ENCODE data around the gene FBXL5.
"Not testable (repeated sequence)": the region's sequence is repeated elsewhere in the genome, so short reads cannot be mapped to it uniquely, and the experiment has no call there.

FBXL5 gene

GRCh38 chr4:15638418-15638817 is 16.7 kb downstream of the FBXL5 start:
- DNase-seq, result no peak

GRCh38 chr4:15636818-15637217 is 18.3 kb downstream of the FBXL5 start:
- no peak for DNase-seq

DNA sequence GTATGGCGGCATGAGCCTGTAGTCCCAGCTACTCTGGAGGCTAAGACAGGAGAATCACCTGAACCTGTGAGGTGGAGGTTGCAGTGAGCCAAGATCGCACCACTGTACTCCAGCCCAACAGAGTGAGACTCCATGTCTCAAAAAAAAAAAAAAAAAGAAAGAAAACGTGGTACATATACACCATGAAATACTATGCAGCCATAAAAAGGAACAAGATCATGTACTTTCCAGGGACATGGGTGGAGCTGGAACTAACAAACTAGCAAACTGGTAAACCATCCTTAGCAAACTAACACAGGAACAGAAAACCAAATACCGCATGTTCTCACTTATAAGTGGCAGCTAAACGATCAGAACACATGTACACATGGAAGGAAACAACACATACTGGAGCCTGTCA is 37.8 kb downstream of the FBXL5 start:
- not testable (repeated sequence) for DNase-seq

GRCh38 chr4:15614891-15615290 is 40.3 kb downstream of the FBXL5 start:
- DNase-seq, result not testable (repeated sequence)

DNA sequence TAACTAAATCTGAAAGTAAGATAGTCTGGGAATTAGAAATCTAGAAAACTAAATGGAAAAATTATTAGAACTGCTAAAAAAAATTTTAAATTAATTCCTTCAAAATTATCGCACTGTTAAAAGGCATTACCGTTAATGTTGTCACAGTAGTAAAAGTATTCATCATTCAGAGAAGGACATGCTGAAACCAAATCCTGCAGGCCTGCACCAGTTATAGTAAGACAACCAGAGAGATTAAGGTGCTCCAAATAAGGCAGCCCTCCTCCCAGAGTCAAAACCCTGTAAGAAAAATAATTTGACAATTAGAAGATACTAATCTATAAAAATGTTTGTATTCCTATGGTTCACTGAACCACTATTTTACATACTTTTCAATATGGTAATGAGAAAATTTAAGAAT is 43.0 kb downstream of the FBXL5 start:
- DNase-seq, result no peak

GRCh38 chr4:15610855-15611254 is 44.3 kb downstream of the FBXL5 start:
- DNase-seq, result no peak

DNA sequence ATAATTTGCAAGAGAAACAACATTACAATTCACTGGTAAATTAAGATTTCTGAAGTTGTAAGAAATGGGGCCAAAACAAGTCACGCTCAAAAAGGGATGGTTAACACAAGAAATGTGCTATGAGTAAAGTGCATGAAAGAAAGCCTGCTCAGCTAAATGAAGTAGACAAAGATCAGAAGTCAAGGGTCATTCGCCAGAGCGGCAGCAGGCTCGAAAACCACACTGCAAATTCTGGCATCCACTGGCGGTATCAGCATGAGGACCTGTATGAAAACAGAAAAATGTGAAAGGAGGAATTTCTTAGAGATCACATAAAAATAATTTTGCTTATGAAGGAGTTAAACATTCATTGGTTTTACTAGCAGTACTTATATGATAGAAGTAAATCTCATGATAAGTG is 49.6 kb downstream of the FBXL5 start:
- DNase-seq, result no peak

DNA sequence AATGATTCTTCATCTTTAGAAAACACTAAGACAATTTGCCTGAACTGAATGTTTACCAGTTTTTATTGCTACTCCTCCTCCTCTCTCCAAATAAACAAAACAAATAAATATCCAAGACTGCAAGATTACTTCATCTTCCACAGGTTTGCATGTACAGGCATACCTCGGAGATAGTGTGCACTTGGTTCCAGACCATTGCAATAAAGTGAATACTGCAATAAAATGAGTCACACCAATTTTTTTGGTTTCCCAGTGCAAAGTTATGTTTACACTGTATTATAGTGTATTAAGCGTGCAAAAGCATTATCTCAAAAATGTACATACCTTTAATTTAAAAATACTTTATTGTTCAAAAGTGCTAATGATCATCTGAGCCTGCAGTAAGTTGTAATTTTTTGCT is 53.3 kb downstream of the FBXL5 start:
- DNase-seq, result no peak

- DNase-seq, result no peak
Measured at GRCh38 chr4:15600176-15600575, 55.0 kb downstream of the FBXL5 start.

DNA sequence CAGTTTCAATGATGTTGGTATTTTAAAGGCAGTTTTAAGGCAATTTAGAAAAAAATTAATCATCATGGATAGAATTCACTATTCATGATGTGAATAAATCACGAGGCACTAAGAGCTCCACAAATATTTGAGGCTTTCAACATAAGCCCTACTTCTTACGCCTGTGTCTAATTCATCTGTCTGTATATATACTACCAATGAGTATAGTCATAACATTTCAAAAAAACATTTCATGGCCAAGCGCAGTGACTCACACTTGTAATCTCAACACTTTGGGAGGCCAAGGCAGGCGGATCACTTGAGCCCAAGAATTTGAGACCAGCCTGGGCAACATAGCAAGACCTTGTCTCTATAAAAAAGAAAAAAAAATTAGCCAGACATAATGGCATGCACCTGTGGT is 56.5 kb downstream of the FBXL5 start:
- DNase-seq, result no peak

DNA sequence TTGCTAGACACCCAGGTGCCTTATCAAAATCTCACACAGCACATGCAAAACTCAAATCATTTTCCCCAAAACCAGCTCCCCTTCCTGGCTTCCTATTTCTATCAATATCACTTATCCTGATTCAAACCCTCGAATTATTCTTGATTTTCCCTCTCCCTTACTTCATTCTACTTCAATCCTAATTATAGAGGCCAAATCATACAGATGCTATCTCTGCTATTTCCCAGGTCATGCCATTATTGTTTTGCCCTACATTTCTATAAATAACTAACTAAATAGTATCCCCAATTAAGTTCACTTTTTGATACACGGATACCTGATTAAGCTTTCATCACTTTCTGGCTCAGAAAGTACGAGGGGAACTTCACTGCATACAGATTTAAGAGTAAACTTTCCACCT is 62.4 kb downstream of the FBXL5 start:
- DNase-seq, result no peak

DNA sequence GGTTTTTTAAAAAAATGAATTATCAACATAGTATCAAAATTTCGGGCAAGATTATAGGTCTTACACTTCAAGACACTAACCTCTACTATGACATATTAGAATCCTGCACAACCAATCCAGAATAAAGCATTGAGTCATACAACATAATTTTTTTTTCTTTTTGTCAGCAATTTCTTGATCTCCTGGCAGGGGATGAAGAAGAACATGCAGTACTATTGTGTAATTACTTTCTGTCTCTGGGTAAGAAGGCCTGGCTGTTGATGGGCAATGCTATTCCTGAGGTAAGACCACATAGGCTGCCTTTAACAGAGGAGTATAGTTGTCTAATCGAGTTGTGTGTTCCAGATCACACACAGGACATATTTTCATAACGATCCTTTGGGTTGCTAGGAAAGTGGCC is 67.5 kb downstream of the FBXL5 start:
- no peak for DNase-seq

GRCh38 chr4:15586066-15586465 is 69.1 kb downstream of the FBXL5 start:
- no peak for DNase-seq

- no peak for DNase-seq
Measured at GRCh38 chr4:15585331-15585730, 69.8 kb downstream of the FBXL5 start.

GRCh38 chr4:15584785-15585184 is 70.4 kb downstream of the FBXL5 start:
- DNase-seq, result no peak

DNA sequence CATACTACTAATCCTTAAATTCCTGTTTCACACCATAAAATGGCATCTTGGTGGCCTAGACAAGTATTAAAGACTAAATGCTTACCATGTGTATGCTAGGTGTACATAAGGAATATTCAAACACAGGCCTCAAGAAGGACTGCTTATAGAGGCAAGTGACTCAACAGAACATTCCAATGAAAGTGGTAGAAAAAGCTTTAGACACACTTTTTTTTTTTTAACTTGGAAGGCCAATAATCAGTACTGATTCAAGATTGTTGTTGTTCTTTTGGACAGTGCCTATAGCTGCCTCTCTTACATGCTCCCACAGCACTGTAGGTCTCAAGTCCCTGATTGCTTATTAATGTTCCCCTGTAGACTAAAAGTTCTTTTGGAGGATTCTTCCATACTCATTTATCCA is 77.6 kb downstream of the FBXL5 start:
- DNase-seq, result no peak

DNA sequence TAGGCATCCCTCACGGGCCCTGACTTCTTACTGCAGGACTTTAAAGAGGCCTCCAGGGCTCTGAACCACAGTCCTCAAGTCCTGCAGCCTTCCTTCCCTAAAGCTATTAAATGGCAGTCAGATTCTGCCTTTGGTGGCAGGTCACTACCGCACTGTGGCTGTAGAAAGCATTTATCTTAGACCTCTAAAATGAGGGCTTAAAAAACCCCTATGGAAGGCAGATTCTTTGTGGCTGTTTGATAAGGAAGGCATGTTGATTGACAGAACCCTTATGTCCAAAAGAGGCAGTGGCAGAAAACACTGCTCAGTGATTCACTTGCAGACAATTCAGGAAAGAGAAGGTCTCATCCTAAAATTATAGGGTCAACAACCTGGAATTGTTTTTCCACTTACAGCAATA is 79.2 kb downstream of the FBXL5 start:
- no peak for DNase-seq

DNA sequence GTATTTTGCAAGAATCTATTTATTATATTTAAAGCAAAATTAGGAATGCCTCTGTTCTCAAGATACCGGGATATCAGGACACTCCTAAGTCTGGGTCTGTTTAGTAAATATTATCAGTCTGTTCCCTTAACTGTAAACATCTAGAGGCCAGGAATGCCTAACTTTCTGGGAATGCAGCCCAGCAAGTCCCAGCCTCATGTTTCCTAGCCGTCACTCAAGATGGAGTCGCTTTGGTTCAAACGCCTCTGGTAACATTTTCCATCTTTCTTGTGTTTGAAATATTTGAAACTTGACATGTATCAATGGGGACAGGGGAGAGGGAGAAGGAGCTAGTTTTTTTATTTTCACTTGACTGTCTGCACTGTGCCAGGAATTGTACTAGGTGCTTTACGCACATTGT is 85.4 kb downstream of the FBXL5 start:
- DNase-seq, result no peak

GRCh38 chr4:15568821-15569220 is 86.3 kb downstream of the FBXL5 start:
- DNase-seq, result no peak

GRCh38 chr4:15563871-15564270 is 91.3 kb downstream of the FBXL5 start:
- DNase-seq, result no peak

- no peak for DNase-seq
Measured at GRCh38 chr4:15562623-15563022, 92.5 kb downstream of the FBXL5 start.

DNA sequence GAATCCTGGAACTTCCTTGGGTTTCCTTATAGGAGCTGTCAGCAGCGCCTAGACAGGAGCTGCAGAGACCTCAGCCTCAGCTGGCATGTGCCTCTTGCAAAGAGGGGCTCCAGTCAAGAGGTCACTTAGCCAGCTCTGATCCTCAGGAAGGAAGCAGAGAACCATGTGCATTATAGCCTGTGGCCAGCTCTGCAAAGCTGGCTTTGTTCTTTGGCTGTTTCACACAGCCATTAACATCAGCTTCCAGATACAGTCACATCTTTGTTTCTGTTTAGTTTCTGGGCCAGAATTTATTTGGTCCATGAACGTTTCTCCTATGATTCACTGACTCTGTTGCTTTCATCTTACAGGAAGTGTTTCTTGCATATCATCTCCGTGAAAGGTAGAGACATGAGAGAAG is 93.0 kb downstream of the FBXL5 start:
- DNase-seq, result no peak

DNA sequence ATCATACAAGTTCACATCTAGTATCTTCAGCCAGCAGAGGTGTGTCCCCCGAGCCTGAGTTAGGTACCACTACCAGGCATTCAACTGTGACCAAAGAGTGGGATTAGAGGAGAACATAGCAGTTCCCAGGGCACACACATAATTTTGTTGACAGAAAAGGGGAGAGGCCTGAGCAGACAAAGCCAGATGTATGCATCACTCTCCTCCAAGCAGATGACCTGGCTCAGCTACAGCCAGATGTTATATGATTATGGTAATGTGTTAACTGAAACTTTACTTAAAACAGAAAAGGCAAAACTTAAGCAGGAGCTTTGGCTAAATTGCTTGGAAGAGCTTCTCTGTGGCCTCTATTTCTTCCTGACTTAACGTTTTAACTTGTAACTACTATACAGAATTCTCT is 96.6 kb downstream of the FBXL5 start:
- no peak for DNase-seq

GRCh38 chr4:15557786-15558550 is 97.2 kb downstream of the FBXL5 start:
- DNase-seq, result no peak

DNA sequence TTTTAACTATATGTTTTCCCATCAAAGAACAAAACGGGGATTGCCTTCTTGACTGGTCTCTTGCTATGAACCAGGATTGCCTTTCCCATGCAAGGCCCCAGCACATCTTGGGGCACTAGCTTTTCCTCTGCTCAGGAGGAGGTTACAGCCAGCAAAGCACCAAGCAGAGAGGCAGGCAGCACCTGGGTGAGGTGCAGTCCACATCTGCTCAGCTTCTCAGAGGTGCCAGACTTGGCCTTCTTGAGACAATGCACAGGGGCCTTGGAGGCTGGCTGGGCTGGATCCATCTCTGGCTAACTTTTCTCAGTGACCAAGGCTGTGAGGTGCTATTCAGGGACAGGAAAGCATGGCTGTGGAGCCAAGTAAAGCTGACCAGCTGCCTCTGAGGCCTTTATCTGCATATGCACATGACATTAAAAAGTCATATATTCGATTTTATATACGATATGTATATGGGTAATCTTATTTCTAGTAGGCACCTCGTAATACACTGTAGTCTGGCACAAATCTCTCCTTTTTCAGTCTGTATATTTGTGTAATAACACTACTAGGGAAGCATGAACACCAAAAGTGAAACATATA is 98.6 kb downstream of the FBXL5 start:
- no peak for DNase-seq
